Lung (tissue), 16 donors: ENCODE measurements around the gene ANKS1B. TPM values are rescaled to one million over a fixed set of nuclear protein-coding genes. Genes with fewer than 3 reads are reported as not detected.
A peak's percentile ranks its signal among the peaks of the same experiment; 100 is the strongest.

ENCODE experiments used
- ATAC-seq: fragments of 200-7000 bp; cut with Tn5 transposase; one replicate; pipeline ENCODE4 v1.9.1; 2020; ENCODE audit warnings: moderate number of reproducible peaks; ENCODE audit not compliant: insufficient read depth, low FRiP score
- DNase-seq, 3 donors: peaks; one replicate each; pipeline ENCODE4 v3.0.0-alpha.2; 2013 to 2017
- H3K27ac ChIP-seq, 2 donors: one replicate each; pipeline ENCODE4 v1.5.1; 2013; ENCODE audit warnings: mild to moderate bottlenecking in 2 of 2, moderate library complexity in 2 of 2, control low read depth in 1 of 2, inconsistent platforms in 1 of 2, low read depth in 1 of 2, low read length in 1 of 2
- H3K27me3 ChIP-seq, 3 donors: one replicate each; pipeline ENCODE4 v1.5.1; 2013; ENCODE audit warnings: low read length in 2 of 3; ENCODE audit not compliant: control insufficient read depth in 3 of 3, insufficient read depth in 3 of 3
- H3K36me3 ChIP-seq, 4 donors: one replicate each; pipeline ENCODE4 v1.5.1; 2013; ENCODE audit warnings: low read length in 4 of 4, mild to moderate bottlenecking in 1 of 4, moderate library complexity in 1 of 4; ENCODE audit not compliant: control insufficient read depth in 4 of 4, insufficient read depth in 4 of 4
- H3K4me1 ChIP-seq, 5 donors: one replicate each; pipeline ENCODE4 v1.5.1; 2013; ENCODE audit warnings: low read length in 5 of 5, mild to moderate bottlenecking in 2 of 5, moderate library complexity in 1 of 5; ENCODE audit not compliant: control insufficient read depth in 5 of 5, insufficient read depth in 5 of 5
- H3K4me3 ChIP-seq: one replicate; pipeline ENCODE4 v1.5.1; 2013; ENCODE audit warnings: mild to moderate bottlenecking, control low read depth, moderate library complexity
- H3K9ac ChIP-seq, 2 donors: one replicate each; pipeline ENCODE4 v1.5.1; 2013; ENCODE audit warnings: low read length in 2 of 2, control low read depth in 1 of 2; ENCODE audit not compliant: insufficient read depth in 1 of 2
- H3K9me3 ChIP-seq, 4 donors: one replicate each; pipeline ENCODE4 v1.5.1; 2013; ENCODE audit warnings: low read length in 3 of 4, mild to moderate bottlenecking in 1 of 4, moderate library complexity in 1 of 4; ENCODE audit not compliant: control insufficient read depth in 4 of 4, insufficient read depth in 3 of 4
- WGBS, 2 donors: extraction: QIAGEN DNeasy Blood & Tissue Kit; methylation state at CpG; one replicate each; pipeline ENCODE4 v1.1.7; 2013; 5-methylcytosine and 5-hydroxymethylcytosine counted together
- long read RNA-seq, 5 donors: transcript quantifications; one replicate each; lab custom pipeline, GENCODE V29; 2026
- polyA plus RNA-seq, 2 donors: library from polyadenylated mRNA; stranded (reverse); fragments of 200-250 nt; gene quantifications; one replicate each; pipeline ENCODE4 v1.2.1, GENCODE V29; 2013
- total RNA-seq, 2 donors: library from RNA; depleted of rRNA in 1 of 2; stranded (reverse); fragments of >200 nt in 1 of 2; gene quantifications; one replicate each; pipeline ENCODE4 v1.2.1, GENCODE V29; 2014 to 2021
- TF ChIP-seq, protein P1 (sequence below): IDR thresholded peaks from 2 replicates; pipeline ENCODE4 v1.5.1; 2012; ENCODE audit warnings: mild to moderate bottlenecking; ENCODE audit errors: control extremely low read depth, extremely low read depth
- donor health status: control.
- donor health status: control.
- donor health status: Bipolar disorder and iron deficiency.
- donor health status: healthy.
- donor health status: DM: yes; HTN: yes; CAD: no.

Gene ANKS1B
- total RNA-seq (10 to 100 TPM in 1 of 2 donors, 1 to 10 TPM in 1; 6.2 to 10.3 TPM), polyA plus RNA-seq (1 to 10 TPM in 1 of 2 donors, under 1 TPM in 1; 0.32 to 1.2 TPM)
- long read RNA-seq, donor 1, result 0 reads
- long read RNA-seq, donor 2, result 0 reads
- long read RNA-seq, donor 3, result 0 reads
- long read RNA-seq, donor 4, result 0 reads
- long read RNA-seq, donor 5, result 0 reads

DNA sequence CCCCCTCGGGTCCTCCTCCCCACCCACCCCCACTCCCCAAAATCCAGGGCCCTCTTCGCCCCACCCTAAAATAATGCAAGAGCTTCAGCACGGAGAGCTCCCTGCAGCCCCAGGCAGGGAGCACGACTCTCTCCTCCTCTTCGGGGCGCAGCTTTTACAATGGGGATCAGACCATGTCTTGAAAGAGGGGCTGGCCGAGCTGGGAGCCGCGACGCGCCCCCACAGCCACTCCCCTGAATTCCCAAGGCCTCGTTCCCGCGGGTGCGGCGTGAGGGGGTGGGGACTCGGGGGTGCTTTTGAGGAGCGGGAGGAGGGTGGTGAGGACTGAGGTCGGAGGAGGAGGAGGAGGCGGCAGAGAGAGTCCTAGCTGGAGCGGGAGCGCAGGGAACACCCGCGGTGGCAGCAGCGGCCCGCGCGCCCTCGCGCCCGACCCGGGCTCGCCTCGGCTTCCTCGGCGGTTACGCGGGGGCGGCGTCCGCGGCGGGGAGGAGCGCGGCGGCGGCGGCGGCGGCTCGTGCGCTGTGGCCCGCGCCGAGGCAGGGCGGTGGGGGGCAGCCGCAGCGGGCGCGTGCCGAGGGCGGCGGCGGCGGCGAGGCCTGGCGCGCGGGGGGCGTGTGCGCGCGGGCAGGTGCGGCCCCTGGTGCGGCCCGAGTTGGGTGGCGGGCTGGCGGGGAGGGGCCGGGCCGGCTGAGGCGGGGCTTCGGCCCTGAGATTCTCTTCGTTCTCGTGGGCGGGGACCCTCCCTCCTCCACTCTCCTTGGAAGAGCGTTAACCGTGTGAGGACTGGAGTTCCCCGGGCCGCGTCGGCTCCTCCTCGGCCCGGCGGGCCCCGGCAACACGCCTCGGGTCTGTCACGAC lies at the start of gene ANKS1B:
Gene ANKS1B, minus strand, starts transcription at position 666 of the 858 bp plus-strand sequence. CDS start 699 bp downstream, outside the sequence.
- H3K9me3 ChIP-seq, result no peaks in the 10 kb centered on the region
- peaks cover 0 to 21% (median 3%) of the 10 kb centered on the region in 3 donors for H3K27me3 ChIP-seq
- TF ChIP-seq, protein P1, sequence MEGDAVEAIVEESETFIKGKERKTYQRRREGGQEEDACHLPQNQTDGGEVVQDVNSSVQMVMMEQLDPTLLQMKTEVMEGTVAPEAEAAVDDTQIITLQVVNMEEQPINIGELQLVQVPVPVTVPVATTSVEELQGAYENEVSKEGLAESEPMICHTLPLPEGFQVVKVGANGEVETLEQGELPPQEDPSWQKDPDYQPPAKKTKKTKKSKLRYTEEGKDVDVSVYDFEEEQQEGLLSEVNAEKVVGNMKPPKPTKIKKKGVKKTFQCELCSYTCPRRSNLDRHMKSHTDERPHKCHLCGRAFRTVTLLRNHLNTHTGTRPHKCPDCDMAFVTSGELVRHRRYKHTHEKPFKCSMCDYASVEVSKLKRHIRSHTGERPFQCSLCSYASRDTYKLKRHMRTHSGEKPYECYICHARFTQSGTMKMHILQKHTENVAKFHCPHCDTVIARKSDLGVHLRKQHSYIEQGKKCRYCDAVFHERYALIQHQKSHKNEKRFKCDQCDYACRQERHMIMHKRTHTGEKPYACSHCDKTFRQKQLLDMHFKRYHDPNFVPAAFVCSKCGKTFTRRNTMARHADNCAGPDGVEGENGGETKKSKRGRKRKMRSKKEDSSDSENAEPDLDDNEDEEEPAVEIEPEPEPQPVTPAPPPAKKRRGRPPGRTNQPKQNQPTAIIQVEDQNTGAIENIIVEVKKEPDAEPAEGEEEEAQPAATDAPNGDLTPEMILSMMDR, result no peak
- H3K4me1 ChIP-seq, result peaks cover 0 to 12% (median 2%) of the 10 kb centered on the region in 5 donors
- peak; percentile 93 for ATAC-seq
- peak within 1 kb of the TSS; percentile 66 for H3K4me3 ChIP-seq
- DNase-seq, result peak; percentile 67 to 79 (median 74)
- 1 to 2% methylated on average over 62 to 98 of the region's 98 CpGs for WGBS, 2 donors
- H3K36me3 ChIP-seq, result no peaks in the 10 kb centered on the region
- peak within 1 kb of the TSS in 1 of 2 donors; percentile 3 for H3K9ac ChIP-seq
- peak within 1 kb of the TSS in 1 of 2 donors; percentile 70 for H3K27ac ChIP-seq

GRCh38 chr12:100031836-100032235 lies 47.1 kb upstream of the ANKS1B start:
- H3K36me3 ChIP-seq, result peaks cover 0 to 2% (median 0%) of the 10 kb centered on the region in 4 donors
- no peaks in the 10 kb centered on the region for H3K4me1 ChIP-seq
- no peak overlapping the region for H3K9ac ChIP-seq
- WGBS, 2 donors, result 96 to 97% methylated on average over 2 of the region's 2 CpGs
- ATAC-seq, result no peak
- DNase-seq, result no peak
- no peaks in the 10 kb centered on the region for H3K27me3 ChIP-seq
- H3K27ac ChIP-seq, result no peak overlapping the region
- TF ChIP-seq, protein P1, result no peak
- no peaks in the 10 kb centered on the region for H3K9me3 ChIP-seq
- no peak overlapping the region for H3K4me3 ChIP-seq

- no peaks in the 10 kb centered on the region for H3K9me3 ChIP-seq
- no peak overlapping the region for H3K9ac ChIP-seq
- H3K4me1 ChIP-seq, result no peaks in the 10 kb centered on the region
- whole genome bisulfite sequencing, 2 donors, result 78 to 87% methylated on average over 3 of the region's 3 CpGs
- H3K27me3 ChIP-seq, result no peaks in the 10 kb centered on the region
- TF ChIP-seq, protein P1, result no peak
- H3K27ac ChIP-seq, result no peak overlapping the region
- no peak overlapping the region for H3K4me3 ChIP-seq
- ATAC-seq (no peak), DNase-seq (no peak)
- H3K36me3 ChIP-seq, result peaks cover 0 to 1% (median 0%) of the 10 kb centered on the region in 4 donors
These were observed 42.9 kb upstream of the ANKS1B start for GRCh38 chr12:100027671-100028070.
